G401.6 (cell line): ENCODE data around the gene PRSS23.
"Not testable (repeated sequence)": the region's sequence is repeated elsewhere in the genome, so short reads cannot be mapped to it uniquely, and the experiment has no call there.

Experiments used
- FAIRE-seq: peaks from 2 replicates; lab custom pipeline; 2012; peaks lifted over from hg19 to GRCh38; lab: Jason Lieb, UNC

Gene PRSS23, protein sequence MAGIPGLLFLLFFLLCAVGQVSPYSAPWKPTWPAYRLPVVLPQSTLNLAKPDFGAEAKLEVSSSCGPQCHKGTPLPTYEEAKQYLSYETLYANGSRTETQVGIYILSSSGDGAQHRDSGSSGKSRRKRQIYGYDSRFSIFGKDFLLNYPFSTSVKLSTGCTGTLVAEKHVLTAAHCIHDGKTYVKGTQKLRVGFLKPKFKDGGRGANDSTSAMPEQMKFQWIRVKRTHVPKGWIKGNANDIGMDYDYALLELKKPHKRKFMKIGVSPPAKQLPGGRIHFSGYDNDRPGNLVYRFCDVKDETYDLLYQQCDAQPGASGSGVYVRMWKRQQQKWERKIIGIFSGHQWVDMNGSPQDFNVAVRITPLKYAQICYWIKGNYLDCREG

DNA sequence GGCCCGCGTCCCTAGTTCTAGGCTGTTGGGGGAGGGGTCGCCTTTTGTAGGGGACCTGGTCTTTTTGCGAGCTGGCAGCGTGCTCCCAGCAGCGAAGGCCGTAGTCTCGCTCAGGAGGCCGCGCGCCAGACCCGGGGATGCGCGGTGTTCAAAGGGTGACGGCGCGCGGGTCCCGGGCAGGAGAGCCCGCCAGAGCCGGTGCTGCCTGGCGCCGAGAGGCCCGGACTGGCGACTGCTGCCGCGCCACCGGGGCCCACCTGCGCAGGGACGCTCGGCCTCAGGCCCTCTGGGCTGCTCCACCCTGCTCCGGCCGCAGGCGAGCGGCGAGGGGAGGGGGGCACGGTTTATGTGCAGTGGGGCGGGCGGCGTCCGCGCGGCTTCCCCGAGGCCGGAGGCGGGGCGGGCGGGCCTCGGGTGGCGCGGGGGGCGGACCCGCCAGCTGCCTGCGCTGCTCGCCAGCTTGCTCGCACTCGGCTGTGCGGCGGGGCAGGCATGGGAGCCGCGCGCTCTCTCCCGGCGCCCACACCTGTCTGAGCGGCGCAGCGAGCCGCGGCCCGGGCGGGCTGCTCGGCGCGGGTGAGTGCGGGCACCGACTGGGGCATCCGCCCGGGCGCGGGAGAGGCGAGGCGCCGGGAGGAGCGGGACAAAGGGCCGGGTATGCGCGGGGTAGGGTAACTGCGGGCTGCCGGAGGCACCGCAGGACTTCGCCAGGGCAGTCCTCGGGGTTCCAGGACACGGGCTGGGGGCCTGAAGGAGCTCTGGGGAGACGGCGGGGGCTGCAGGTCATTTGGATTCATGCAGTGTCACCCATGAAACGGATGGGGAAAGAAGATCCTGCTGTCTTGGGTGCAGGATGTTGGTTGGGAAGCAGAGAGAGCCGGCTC, at the start of gene PRSS23:
PRSS23 (plus strand) TSS at position 467 of the 884 bp plus-strand sequence. CDS start 7,102 bp downstream, outside the sequence.
- no peak for FAIRE-seq

DNA sequence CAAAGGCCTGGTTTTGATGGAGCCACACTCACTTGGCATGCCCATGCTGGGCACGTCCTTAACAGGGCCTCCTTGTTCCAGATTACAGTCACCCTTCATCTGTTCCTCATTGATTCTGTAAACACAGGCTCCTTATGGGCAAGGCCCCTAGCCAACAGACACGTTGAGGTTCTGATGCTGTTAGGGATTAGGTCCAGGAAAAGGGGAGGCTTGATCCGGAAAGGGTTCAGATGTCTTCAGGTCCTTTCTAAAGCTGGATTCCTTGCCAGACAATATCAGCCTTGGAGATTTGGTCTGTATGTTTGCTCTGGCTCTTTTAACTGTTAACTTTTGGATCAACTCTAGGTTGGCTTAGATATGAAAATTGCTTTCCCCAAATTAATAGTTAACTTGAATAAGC, 46.9 kb upstream of the PRSS23 start:
- FAIRE-seq = no peak

DNA sequence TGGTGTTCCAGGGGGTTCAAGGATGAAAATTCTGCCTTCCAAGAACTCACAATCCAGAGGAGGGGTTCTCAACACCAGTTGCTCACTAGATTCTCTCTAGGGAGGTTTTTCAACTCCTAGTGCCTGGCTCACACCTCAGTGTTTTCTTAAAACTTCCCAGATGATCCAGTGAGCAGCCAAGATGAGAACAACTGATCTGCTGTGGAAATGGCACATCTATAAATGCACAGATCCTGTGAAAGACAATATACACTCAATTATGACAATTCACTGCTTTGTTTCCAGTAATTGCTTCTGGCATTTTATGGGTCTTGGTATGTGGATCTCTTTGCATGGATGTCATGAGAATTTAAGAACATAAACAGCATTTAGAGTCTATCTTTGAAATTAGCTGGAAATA, 45.2 kb upstream of the PRSS23 start:
- FAIRE-seq = no peak

DNA sequence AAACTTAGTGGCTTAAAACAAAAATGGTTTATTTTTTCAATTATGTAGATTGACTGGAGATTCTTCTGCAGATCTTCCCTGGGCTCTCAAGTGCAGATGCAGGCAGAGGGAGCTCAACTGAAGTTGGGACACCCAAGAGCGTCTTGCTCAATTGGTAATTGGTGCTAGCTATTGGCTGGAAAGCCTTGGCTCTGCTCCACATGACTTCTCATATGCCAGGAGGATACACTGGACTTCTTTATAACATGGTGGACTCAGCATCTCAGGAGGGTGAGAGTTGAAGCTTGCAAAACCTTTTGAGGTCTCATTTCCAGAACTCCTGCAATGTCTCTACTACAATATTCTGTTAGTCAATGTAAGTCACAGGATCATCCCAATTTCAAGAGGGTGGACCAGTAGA, 42.2 kb upstream of the PRSS23 start:
- no peak for FAIRE-seq

DNA sequence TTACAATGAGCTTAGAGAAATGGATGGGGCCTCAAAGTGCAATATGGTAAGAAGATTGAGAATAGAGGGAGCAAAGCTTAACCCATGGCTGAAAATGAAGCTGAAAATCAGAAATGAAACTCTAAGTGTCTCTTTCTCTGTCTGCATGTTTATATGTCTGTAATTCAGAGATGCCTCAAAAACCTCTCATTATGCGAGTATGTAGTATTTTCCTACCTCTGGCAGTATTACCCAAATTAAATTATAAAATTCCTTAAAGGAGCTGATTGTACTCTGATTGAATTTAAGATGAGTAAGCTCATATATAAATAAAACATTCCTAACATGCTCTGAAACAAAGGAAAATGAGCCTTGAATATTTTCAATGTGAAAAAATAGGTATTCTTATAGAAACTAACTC, 39.8 kb upstream of the PRSS23 start:
- FAIRE-seq = no peak

DNA sequence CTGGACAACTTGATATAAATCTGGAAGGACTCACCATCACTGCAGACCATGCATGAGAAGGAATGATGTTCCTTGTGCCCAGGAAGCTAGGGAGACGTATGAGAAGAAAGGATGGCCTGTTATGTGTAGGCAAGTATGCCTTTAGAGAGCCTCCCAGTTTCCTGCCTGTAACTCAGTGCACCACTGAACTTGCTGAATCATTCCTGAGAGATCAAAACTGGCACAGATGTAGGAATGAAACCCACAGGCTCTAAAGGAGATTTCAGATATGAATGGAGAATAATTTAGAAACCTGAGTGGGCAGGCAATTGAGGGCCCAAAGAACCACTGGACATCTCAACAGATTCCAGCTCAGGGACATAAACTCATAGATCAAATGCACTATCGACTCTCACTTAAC, 38.4 kb upstream of the PRSS23 start:
- no peak for FAIRE-seq

DNA sequence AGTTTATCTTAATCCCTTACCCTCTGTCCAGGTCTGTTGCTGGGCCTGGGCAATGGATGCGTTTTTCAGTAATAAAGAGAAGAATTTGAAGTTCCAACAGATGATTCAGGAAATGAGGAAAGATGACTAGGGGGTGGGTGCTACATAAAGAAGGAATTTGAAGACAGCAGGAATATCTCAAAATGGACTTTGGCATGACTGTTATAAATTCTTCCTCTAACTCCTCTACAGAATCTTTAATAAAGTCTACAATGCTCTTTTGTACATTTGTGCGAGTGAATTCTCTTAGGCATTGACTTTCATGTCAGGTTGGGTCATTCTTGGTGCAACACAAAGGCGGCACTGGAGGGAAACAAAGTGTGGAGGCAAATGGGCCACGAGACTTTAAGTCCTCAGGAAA, 35.1 kb upstream of the PRSS23 start:
- FAIRE-seq = no peak

DNA sequence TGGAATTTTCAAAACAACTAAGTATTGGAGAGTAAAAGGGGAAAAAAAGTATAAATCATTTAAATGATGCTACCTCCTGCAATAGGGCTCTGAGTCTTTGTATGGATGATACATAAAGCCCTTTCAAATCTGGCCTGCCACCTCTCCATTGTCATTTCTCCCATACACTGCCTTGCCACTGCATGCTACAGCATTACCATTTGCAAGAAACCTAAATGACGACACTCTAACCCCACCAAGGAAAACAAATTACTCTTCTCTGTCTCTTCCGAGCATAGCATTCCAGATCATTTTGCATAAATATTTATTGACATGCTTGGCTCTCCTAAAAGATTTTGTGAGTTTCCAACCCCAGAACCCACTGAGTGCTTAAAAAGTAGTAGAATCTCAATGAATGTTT, 34.5 kb upstream of the PRSS23 start:
- no peak for FAIRE-seq

DNA sequence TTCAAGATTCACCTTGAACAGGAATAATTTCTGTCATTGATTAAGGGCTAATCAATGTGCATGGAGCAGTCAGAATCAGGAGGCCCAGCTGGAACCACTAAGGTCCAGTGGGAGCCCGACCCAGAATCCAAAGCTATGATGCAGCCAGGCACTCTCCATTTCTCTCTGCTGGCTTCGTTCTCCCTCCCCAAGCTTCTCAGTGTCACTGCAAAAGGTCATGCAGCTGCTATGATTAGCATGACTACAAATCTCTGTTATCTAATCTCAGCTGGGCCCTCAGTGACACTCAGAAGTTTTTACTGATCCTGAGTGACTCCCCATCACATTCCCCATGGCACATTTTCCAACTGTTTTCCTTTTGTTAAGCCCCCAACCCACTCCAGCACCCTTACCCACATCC, 31.1 kb upstream of the PRSS23 start:
- FAIRE-seq = no peak

DNA sequence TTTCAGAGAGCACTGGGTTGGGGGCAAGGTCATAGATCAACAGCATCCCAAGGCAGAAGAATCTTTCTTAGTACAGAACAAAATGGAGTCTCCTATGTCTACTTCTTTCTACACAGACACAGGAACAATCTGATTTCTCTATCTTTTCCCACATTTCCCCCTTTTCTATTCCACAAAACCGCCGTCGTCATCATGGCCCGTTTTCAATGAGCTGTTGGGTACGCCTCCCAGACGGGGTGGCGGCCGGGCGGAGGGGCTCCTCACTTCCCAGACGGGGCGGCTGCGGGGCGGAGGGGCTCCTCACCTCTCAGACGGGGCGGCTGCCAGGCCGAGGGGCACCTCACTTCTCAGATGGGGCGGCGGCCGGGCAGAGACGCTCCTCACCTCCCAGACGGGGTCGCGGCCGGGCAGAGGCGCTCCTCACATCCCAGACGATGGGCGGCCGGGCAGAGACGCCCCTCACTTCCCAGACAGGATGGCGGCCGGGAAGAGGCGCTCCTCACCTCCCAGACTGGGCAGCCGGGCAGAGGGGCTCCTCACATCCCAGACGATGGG, 29.8 kb upstream of the PRSS23 start:
- not testable (repeated sequence) for FAIRE-seq

DNA sequence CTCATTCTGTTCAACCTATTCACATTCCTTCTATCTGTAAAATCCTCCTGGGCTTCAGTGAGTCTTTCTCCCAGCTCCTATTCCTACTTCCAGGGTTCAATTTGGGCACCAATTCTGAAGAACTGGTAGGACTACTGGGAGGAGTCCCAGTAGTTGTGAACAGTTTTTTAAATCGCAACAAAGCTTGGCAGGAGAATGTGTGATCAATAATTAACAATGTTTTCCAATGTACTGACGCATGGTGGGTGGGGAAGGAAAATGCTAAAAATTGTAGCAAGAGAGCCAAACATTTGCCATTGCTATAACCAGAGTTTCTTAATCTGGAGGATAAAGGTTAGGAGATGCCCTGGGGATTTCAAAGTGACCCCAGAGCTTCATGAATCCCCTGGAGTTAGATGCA, 27.3 kb upstream of the PRSS23 start:
- FAIRE-seq = no peak

DNA sequence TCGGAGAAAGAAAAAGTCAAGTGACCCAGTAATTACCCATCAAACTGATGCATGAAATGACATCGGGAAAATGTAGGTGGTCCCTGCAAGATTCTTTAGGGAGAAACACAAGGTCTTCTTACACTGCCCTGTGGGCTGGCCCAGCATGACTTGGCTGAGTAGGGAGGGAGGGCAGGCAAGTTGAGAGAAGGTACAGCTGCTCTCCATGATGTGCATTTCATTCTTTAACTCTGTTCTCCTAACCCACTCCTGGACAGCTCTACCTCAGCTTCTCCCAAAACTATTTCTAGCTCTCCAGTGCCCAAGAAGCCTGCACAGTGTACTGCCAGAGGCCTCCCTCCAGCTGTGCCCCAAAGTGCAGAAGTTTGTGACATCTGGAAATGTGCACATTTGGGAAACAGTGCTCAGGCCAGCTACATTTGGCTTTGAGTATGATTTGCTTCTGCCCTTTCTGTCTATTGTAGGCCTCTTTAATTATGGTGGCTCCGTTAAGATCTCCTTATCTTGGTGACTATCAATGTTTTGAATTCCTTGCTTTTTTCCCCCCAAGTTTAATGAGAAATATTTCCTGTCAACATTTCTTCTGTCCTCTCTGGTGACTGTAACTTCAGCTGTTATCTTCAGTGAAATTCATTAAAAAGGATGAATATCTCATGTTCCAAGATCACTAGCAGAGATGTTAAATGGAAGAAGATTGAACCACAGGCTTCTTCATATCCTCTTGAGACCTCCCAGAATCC, 26.7 kb upstream of the PRSS23 start:
- FAIRE-seq = no peak

DNA sequence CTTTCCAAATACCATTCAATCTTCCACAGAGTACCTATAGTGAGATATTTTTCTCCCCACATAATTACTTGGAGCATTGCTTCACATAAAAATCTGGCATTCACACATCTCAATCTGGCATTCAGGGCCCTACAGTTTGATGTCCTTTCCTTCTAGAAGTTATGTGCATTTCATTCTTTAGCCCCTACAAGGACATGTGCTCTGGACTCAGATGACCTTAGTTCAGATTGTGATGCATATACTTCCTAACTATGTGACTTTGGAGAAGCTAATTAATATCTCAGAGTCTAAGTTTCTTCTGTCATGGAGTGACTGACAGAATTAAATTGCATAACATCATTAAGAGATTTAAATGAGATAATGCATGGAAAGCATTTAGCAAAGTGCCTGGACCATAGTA, 25.9 kb upstream of the PRSS23 start:
- FAIRE-seq = no peak

DNA sequence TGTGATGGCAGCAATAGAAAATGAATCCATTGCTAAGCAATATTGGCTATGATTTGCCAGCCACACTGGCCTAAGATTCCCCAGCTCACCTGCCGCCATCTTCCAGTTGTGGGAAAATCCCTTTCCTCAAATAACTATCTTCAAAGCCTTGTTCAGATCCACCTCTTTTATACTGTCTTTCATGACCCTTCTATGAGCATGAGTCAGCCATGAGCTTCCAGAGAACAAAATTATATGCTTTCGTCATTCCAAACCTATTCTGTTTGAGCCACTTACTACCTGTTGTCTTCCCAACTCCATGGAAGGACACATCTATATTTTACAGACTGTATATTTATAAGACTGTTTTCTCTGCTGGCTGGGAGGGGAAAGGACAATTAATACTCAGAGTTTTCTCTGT, 25.0 kb upstream of the PRSS23 start:
- FAIRE-seq = no peak

DNA sequence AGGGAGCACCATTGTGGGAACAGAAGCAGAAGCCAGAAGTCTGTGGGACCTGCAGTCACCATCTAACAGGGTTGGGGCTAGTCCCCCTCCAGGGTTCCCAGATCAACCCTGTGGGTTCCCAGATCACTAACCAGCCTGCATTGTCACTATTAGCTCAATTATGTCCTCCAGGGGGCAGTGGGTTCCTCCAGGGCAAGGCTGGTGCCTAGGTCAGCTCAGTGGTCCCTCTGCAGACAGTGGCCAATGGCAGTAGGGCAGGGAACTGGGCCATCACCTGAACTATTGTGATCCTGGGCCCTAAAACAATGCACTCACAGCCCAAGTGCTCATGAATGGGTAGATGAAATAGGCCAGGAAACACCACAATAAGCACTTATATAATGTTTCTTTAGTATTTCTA, 18.8 kb upstream of the PRSS23 start:
- FAIRE-seq = no peak

DNA sequence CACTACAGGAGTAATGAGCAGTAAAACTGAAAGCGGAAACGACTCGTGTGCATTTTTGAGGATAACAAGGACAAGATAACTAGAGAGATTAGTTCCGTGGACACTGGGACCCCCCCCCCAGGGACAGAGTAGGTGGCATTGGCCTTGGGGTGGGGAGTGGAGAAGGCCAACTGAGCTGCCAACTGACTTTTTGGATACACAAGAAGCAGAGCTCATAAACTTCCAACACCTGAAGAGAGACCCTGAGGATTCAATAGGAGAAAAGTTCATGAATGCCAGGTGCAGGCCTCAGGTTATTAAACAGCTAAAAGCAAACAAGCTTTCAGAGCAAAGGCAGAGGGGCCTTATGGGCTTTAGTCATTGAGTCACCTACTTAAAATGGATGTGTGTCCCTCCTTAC, 17.6 kb upstream of the PRSS23 start:
- no peak for FAIRE-seq

DNA sequence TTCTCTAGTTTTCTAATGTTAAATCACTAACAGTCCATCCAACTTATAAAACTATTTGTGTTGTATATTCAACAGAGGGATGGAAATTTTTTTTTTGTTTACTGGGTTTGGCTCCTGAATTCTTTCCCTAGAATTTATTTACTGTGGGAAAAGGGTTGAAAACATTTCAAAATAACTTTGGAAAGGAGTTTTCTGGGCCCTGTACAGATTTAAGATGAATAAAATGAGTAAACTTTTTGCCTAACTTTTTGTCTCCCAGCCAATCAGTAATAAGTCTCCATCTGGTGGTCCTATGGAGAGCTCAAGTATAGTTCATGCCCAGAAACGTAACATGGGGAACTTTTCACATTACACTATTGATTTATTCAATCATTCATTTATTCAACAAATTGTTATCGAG, 16.7 kb upstream of the PRSS23 start:
- FAIRE-seq = no peak

DNA sequence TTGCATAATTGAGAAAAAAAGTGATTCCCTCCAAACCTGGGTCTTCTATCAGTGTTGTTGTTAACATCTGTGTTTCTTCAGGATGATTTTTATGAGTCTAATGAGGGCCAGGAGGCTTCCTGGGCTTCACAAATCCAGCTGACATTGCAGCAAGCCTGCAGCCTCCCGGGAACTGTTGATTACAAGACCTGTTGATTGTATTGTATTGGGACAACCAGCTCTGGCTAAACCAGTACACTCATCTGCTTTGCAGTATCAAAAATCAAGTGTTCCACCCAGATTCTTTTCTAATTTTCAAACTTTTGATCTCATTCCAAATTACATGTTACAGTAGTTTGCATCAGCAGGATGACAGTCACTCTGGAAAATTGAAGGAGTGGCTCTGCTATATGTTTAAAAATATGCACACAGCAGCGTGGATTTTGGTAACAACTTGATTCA, 16.1 kb upstream of the PRSS23 start:
- FAIRE-seq = no peak

DNA sequence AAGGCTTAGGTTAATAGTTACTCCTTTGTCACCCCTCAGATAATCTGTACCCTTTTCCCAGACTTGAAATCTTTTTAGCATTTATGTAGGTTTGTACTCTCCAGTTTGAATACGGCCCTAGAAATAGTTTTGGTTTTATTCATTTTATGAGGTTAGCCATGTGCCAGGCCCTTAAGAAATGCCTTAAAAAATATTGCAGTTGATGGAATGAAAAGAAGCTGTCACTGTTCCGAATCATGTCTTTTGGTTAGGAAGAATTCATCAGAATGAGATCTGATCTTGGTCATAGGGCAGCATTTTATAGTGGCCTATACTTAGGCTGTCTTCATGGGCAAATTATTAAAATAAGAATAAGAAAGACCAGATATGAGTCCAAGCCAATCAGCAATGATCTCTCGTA, 14.8 kb upstream of the PRSS23 start:
- no peak for FAIRE-seq

DNA sequence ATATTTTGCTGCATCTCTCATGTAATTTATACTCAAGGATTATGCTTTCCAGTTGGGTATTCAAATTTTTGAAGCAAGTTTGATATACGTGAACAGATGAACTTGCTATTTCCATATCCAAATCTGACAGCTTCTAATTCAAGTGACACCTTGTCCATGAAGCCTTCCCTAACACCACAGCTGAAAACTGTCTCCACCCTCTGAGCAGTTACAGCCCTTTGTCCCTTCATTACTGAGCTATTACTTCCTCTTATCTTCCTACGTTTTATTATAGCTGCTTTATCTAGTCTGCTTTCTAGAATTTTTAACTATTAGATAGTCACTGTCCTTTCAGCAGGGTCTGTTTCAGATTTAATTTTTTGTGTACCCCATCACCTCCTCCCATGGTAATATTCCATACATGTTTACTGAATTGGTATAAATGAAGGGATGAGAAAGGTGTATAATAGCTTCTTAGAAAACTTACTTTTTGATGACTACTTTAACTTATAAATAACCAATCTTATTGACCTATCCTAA, 13.3 kb upstream of the PRSS23 start:
- no peak for FAIRE-seq

DNA sequence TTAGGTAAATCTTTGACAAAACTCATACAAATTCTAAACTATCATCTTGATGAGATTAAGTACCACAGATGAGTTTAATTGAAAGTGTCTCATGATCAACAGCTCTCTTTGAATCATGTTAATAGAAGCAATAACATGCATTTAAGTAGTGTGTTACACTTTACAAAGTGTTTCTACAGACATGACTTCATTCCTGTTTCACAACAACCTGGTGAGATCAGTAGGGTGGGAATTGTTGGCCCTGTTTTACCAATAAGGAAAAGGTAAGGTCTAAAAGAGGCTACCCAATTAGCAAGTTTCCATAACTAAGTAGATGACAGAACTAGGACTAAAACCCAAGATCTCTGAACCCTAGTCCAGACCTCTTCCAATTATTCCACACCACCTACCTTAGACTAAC, 12.7 kb upstream of the PRSS23 start:
- FAIRE-seq = no peak

DNA sequence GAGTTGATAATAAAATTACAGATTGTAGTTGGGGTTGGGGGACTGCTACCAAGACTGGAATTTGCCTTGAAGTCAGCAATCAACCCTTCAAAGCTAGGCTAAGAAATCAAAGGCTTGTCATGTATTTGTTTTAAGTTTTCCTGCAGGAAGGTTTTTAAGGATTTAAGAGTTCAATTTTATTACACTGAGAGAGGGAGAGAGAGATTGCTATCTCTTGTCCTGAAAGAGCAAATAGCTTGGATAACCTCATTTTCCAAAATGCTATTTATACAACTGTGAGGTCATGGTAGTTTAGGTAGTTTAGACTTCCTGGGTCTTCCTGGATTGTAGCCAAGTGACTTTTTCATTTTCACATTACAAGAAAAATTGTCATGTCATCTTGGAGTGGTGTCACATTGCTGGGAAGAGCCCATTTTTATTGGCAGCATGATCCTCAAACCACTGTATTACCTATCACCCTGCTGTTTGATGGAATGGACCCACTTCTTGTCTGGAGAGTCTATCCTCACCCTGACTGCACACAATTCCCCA, 10.1 kb upstream of the PRSS23 start:
- no peak for FAIRE-seq
